ENCODE results near the gene ARSG. TPM values are rescaled to one million over a fixed set of nuclear protein-coding genes. Genes with fewer than 3 reads are reported as not detected.

ARSG gene
- total and polyA plus RNA-seq, 2 of the 8 experiments (the other 6 are each of a cell fraction or from before 2014, with no cell fraction given), result 3.3 to 4.0 TPM

- H3K23me2 ChIP-seq (ENCODE audit: low read depth, low read length), result no peaks in the 10 kb centered on the region
- no peak overlapping the region for H2BK120ac ChIP-seq (replicated peaks; ENCODE audit: low read depth, low read length)
- ChIA-PET POLR2A (ENCODE audit: partially characterized antibody) (no interaction called here), CTCF (ENCODE audit: partially characterized antibody) (interaction anchor here (0.7 kb wide), 1 partner anchor 76 kb away, joined by 4 read pairs; no protein-coding TSS in a partner anchor)
- DNase-seq (ENCODE audit: low read depth in 1 of 2, low spot score in 2 of 2), result peak in 1 of 2 experiments; percentile 60
- H3K4ac ChIP-seq (replicated peaks; ENCODE audit: insufficient read length, low read depth, low read length), result no peak overlapping the region
- no peak overlapping the region for H2AK5ac ChIP-seq (ENCODE audit: low read depth, low read length)
- H3K27me3 ChIP-seq (replicated peaks in 1 of 4; ENCODE audit: control insufficient read depth in 3 of 4, extremely low read depth in 1 of 4, insufficient read depth in 3 of 4, low read length in 3 of 4), result no peaks in the 10 kb centered on the region
- H3K9me3 ChIP-seq (ENCODE audit: insufficient read depth in 2 of 2, low read depth in 1 of 2, low read length in 1 of 2), result no peaks in the 10 kb centered on the region
- 66% methylated on average over 17 of the region's 21 CpGs; no CpG with 5 or more reads in 1 of the 2 experiments for WGBS, 2 experiments (ENCODE audit: extremely low coverage in 1 of 2, insufficient coverage in 1 of 2, insufficient read length in 1 of 2, insufficient replicate concordance in 2 of 2, low coverage in 1 of 2, low lambda C conversion rate in 2 of 2, missing lambda C conversion rate in 1 of 2)
- H4K5ac ChIP-seq (ENCODE audit: insufficient read length, low read depth, low read length), result no peak overlapping the region
- no peak overlapping the region for H4K8ac ChIP-seq (ENCODE audit: extremely low read depth, insufficient read depth, low read length)
- peak overlapping the region; percentile 63 for H3K18ac ChIP-seq (ENCODE audit: extremely low read depth, low read length)
- H4K91ac ChIP-seq (replicated peaks; ENCODE audit: insufficient read length, low read length), result peak overlapping the region; percentile 59
- peak overlapping the region; percentile 30; the same call in 1 of the 2 replicates for H2AFZ ChIP-seq (ENCODE audit: low read length)
- H3K79me2 ChIP-seq (ENCODE audit: control insufficient read depth in 1 of 2, insufficient read depth in 2 of 2, low read length in 2 of 2), result no peaks in the 10 kb centered on the region
- no peak for FAIRE-seq
- no peaks in the 10 kb centered on the region for H4K20me1 ChIP-seq (replicated peaks in 1 of 2; ENCODE audit: control insufficient read depth in 1 of 2, insufficient read depth in 2 of 2, low read length in 2 of 2)
- H2BK20ac ChIP-seq (ENCODE audit: low read length), result peak overlapping the region; percentile 35; the same call in 1 of the 2 replicates
- H3K79me1 ChIP-seq (ENCODE audit: low read depth, low read length), result no peaks in the 10 kb centered on the region
- H3K4me2 ChIP-seq (ENCODE audit: insufficient read depth in 1 of 2, low read depth in 2 of 2, low read length in 2 of 2), result peak overlapping the region; percentile 38 to 43; a peak in 3 of 4 replicates
- peak; percentile 97 for TF ChIP-seq CEBPB (IDR thresholded peaks at IDR 0.05; ENCODE audit: low read depth, low read length)
- TF ChIP-seq MAX (IDR thresholded peaks at IDR 0.05), result peak; percentile 59; the same call in 1 of the 2 replicates
- no peak for TF ChIP-seq BCL11A (IDR thresholded peaks at IDR 0.05; ENCODE audit: low read depth in 2 of 2, low read length in 2 of 2)
- no peaks in the 10 kb centered on the region for H3K36me3 ChIP-seq (ENCODE audit: control insufficient read depth in 2 of 4, insufficient read depth in 4 of 4, low read length in 3 of 4)
- no peak overlapping the region for H3K14ac ChIP-seq (ENCODE audit: insufficient read length)
- H3K9ac ChIP-seq (replicated peaks in 1 of 4; ENCODE audit: extremely low read depth in 1 of 4, low read depth in 3 of 4, low read length in 3 of 4), result no peak overlapping the region
- no peak overlapping the region for H3K23ac ChIP-seq (ENCODE audit: insufficient read length)
- peaks cover 7 to 16% (median 12%) of the 10 kb centered on the region in 4 experiments for H3K4me1 ChIP-seq (replicated peaks in 1 of 4; ENCODE audit: control insufficient read depth in 3 of 4, insufficient read depth in 4 of 4, low read length in 3 of 4)
- H2BK12ac ChIP-seq (ENCODE audit: low read depth, low read length), result peak overlapping the region; percentile 88
- no peak overlapping the region for H3K4me3 ChIP-seq (ENCODE audit: extremely low read depth in 1 of 4, insufficient read depth in 2 of 4, low read depth in 3 of 4, low read length in 4 of 4)
- H2BK5ac ChIP-seq (ENCODE audit: low read depth, low read length), result peak overlapping the region; percentile 61; the same call in 1 of the 2 replicates
- H2BK15ac ChIP-seq (ENCODE audit: low read length), result no peak overlapping the region
- no peak overlapping the region for H3K27ac ChIP-seq (ENCODE audit: low read depth, low read length)
- no peak overlapping the region for H3K56ac ChIP-seq (replicated peaks; ENCODE audit: insufficient read length, low read depth, low read length)
Measured at GRCh38 chr17:68378268-68379176, 87.2 kb downstream of the ARSG start.

Data from H1 (cell line).